DMS 273 (cell line): ENCODE results near the gene ZW10.

Source experiments
- DNase-seq: peaks from one replicate; lab custom pipeline; 2025; ENCODE audit not compliant: unreplicated experiment; lab: John Stamatoyannopoulos, UW

The ZW10 gene

GRCh38 chr11:113698515-113698914 lies 75.0 kb downstream of the ZW10 start:
- peak; percentile 52 for DNase-seq

- DNase-seq: no peak
These were observed 75.6 kb downstream of the ZW10 start for GRCh38 chr11:113697756-113698407.

- no peak for DNase-seq
These were observed 76.4 kb downstream of the ZW10 start for GRCh38 chr11:113697111-113697510.

- no peak for DNase-seq
These were observed 78.3 kb downstream of the ZW10 start for GRCh38 chr11:113695207-113695606.

- no peak for DNase-seq
These were observed 79.1 kb downstream of the ZW10 start for GRCh38 chr11:113694390-113694789.

GRCh38 chr11:113693030-113693429 lies 80.5 kb downstream of the ZW10 start:
- DNase-seq: no peak

GRCh38 chr11:113690619-113691569 lies 82.6 kb downstream of the ZW10 start:
- peak; percentile 31 for DNase-seq

- no peak for DNase-seq
These were observed 83.5 kb downstream of the ZW10 start for GRCh38 chr11:113689768-113690618.

- no peak for DNase-seq
These were observed 87.7 kb downstream of the ZW10 start for GRCh38 chr11:113685654-113686359.

- no peak for DNase-seq
These were observed 89.0 kb downstream of the ZW10 start for GRCh38 chr11:113684496-113684895.

GRCh38 chr11:113683481-113684046 lies 89.9 kb downstream of the ZW10 start:
- DNase-seq: no peak
